GM03348 (cell line): Measurements from ENCODE around the gene ARHGAP6.
A peak's percentile ranks its signal among the peaks of the same experiment; 100 is the strongest.

ENCODE experiments used
- DNase-seq: peaks from one replicate; pipeline ENCODE4 v3.0.0; 2012; ENCODE audit warnings: low spot score

Gene ARHGAP6

DNA sequence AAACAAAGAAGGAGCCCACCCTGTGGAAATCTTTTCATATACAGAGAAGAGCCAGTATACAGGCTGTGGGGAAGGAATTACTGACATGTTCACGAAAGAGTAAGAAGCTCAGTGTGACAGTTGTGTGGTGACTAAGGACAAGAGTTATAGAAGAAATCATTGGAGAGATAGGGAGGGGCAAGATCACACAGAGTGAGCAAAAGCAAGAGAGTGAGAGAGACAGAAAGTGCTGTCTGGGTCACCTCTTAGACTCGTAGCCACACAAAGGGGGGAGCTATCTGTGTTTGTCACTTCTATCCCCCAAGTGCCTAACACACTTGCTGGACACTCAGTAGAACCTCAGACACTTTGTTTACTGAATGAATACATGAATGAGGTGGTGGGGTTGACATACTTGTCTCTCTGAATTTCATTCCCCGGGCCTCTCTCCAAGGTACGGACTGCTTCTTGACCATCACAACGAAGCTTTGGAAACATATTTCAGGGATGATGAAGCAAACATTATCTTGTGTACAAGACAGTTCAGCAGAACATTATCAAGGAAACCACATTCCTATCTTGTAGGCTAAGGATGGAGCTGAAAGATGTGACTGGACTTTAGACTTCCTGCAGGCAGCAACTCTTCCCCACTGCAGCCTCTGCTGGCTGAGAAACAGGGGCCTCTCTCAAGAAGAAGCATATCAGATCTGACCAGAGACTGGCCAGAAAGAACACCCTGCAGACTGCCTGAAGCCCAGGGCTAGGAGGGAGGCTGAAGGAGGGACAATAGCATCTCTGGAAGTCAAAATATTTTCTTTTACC, 204.3 kb downstream of the ARHGAP6 start:
- DNase-seq: peak; percentile 18

DNA sequence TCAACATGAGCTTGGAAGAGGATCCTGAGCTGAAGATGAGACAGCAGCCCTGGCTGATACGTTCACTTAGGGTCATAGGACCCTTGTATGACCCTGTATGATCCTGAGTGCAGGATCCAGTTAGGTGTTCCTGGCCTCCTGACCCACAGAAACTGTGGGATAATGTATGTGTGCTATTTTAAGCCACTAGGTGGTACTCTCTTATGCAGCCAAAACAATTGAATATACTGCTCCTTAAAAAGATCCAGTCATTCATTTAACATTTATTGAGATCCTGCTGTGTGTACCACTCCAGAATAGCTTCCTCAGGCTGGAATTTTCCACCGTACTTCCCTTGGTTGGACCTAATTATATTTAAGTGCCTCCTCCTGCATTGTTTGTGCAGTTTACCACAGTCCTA, 205.4 kb downstream of the ARHGAP6 start:
- no peak for DNase-seq

DNA sequence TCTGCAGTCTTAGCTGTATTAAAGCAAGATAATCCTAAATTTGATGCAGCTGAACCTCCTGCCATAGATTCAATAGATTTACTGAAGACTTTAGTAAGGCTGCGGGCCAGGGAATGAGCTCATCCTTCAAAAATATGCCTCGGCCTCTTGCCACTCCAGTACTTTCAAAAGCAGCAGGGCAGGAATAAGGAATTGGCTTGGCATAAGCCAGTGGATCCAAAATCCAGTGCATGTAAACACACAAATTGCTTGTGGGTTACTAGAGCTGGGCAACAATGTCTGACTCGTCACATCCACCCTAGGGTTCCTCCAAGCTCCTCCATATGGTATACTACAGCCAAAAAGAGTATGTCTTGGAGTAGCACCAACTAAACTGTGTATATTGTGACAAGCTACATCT, 207.6 kb downstream of the ARHGAP6 start:
- DNase-seq: peak; percentile 10

DNA sequence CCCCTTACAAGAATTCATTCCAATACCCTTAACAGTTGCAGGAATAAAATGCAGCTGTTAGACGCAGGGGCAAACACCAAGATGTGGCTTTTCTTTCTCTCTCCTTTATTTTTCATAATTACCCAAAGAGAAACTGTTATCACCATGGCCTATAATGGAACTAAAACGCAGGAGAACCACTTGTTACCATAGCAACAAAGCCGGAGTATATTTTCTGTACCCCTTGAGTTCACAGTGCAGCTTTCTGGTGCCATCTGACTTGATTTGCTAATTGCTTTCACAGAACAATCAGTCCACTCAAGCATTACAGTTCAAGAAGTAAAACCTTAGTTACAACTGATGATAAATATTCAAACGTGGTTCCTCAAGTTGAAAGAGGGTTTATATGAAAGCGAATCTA, 214.6 kb downstream of the ARHGAP6 start:
- DNase-seq: no peak

DNA sequence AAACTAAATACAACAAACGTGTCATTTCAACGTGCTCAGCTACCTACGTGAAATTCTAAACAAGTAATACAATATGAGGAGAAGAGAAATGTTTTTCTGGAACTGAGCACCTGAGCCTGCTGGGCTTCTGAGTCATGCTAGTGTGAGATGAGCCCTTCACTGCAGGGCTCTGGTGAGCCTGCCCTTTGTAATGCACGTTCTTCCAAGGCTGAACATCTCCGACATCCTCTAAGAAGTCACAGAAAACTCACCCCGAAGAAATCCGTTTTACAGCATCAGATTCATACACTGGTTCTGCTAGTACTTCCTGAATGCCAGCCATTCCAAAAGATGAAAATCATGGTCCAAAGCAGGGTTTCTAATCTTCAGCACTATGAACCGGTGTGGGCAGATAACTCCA, 215.4 kb downstream of the ARHGAP6 start:
- no peak for DNase-seq

DNA sequence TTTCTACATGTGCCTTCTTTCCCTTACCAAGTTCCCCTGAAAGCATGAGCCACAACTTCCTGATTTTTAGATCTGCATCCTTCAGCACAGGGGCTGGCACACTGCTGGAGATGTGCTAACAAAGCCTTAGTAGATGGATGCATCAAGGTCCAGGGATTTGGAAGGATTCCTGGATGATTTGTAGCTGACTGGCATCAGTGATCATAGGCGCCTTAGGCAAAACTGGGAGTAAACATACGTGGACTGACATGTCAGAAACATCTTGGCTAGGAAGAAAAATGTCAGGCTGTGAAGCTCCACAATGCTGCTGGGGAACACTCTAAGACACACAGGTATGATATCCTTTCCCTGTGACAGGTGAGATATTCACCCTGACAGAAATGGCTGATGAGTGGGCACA, 216.1 kb downstream of the ARHGAP6 start:
- DNase-seq: no peak

DNA sequence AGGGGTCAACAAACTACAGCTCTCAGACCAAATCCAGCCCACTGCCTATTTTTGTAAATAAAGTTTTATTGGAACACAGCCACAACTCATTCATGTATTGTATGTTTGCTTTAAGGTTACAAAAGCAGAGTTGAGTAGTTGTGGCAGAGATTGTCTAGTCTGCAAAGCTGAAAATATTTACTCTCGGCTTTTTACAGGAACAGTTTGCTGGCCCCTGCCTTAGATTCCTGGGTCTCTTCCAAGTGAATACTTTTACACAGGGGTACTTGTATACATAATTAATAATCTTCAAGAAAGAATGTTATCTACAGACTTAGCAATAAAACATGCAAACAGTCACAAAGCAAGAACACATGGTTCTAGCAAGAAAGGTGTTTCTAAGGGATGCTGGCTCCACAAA, 218.3 kb downstream of the ARHGAP6 start:
- DNase-seq: no peak

DNA sequence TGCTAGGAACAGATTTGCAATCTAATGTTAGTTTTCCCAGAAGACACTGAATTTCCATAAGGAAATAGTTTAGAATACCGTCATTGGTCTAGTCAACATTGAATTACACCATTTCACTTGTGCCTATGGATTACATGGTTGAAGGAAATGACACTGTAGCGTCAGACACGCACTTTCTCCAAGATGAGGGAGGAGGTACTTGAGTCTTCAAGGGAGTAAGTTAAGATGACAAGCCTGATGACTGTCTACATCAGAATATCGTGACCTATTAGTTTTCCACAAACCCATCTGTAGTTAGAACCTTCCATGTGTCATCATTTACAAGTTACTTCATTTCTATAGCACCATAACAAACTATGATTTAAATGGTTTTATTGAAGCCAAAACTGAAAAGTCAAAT, 218.8 kb downstream of the ARHGAP6 start:
- DNase-seq: no peak

DNA sequence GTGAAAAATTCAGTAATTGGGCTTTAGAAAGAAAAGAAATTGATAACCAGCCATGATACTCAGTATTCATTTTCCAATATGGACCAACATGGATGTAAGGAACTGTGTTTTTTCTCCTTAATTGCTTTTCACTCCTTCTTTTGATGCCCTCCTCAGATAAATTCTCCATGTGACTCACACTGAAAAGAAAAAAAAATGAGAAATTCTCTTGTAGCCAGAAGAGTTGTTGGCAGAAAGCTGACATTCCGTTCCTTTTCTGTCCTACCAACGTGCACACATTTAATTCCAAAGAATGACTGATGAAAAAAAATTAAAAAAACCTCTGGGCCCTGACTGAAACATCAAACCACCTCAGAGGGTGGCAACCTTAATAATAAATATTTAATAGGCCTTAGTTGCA, 219.4 kb downstream of the ARHGAP6 start:
- peak; percentile 34 for DNase-seq

DNA sequence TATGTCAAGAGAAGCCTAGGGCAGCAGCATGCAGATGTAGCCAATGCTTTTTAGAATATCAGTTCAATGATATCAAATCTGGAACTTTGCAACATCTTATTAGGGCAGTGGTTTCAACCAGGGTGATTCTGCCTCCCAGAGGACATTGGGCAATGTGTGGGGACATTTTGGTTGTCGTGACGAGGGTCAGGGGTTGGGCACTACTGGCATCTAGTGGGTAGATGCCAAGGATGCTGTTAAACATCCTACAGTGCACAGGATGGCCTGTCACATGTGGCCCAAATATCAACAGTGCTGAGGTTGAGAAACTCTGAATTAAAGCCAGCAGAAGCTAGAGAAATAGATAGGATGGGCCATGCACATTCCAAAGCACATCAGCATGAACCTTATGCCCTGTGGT, 220.2 kb downstream of the ARHGAP6 start:
- DNase-seq: no peak

DNA sequence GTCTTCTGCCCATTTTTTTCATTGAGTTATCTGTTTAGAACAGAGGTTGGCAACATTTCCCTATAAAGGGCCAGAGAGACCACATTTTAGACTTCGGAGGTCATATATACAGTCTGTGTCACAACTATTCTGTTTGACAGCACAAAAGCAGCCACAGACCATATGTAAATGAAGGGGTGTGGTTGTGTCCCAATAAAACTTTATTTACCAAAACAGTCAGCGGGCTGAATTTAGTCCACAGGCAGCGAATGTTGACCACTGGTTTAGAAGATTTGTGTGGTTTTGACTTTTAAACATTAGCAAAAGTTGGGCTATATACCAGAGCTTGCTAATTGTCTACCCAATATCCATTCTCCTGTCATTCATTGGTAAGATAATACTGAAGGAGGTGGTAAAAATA, 221.7 kb downstream of the ARHGAP6 start:
- no peak for DNase-seq

DNA sequence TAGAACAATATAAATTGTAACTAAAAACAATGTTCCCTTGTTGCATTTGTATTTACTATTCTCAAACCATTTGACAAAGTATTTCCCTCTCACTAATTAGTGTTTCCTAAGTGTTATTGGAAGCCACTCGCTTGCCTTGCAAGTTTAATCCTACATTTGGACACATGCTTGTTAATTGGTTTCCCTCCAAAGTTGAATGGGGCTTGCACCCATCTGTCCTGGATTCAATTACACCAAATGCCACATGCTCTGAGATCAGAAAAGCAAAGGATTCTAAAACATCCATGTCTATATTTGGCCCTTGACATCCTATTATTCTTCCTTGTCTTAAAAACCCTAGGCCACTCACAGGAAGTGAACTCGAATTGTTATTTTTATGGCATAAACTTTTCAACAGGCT, 225.9 kb downstream of the ARHGAP6 start:
- DNase-seq: no peak

DNA sequence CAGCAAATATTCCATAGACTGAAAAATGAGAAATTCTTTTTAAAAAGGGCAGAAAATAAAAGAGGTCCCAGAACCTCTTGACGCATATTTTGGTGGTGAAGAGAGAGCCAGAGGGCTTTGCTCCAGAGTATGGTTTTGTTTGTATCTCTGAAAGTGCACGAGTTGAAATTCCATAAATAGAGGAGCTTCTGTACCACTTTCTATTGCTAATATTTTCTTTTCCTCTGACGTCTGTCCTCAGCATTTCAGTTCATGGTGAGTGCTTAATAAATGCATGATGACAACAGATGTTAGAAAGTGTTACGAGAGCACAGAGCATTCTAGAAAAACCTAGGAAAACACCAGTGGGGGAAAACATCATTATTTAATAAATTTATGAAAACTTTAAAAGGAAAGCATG, 227.0 kb downstream of the ARHGAP6 start:
- no peak for DNase-seq

DNA sequence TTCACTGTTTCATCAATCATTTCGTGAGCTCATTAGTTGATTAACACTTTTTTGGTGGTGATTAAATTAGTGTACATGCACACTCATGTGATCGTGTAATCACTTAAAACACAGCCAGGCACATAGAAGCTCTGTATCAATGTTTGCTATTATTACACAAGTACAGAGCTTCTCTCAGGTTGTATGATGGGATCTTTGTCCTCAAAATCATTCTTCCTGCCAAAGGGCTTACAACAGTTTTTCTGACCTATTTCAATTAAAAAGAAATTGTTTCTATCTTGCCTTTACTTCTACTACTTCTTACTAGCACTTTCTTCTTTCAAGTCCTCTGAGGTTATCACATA, 227.4 kb downstream of the ARHGAP6 start:
- DNase-seq: no peak

DNA sequence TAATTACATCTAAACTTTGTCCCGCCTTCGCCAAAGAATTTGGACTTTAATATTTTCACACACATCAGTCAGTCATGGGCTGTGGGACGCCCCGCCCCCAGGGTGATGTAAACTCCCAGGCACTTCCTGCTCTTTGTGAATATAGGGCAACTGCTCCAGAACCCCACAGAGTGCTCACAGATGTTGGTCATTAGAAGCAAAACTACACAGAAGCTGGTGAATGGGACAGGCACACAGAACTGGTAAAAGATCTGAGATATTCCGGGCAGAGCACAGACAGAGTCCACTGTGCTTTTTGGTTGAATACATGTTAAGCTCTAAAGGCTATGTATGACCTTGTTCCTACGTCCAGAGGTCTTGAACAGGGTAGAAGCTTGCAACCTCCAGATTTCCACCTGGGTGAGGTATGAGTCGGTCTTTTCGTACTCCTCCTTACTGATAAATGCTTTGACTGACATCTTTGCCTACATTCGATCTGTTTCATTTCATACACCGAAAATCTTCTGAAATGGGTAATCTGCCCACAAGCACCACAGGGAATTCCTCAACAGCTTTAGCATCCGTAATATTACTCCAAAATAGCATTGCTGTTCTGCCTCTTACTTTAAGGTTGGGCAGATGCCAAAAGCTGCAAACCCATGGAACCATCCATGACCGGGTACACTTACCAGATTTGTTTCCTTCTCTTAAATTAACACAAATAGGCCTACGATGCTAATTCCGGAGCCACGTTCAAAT, 227.9 kb downstream of the ARHGAP6 start:
- DNase-seq: no peak

DNA sequence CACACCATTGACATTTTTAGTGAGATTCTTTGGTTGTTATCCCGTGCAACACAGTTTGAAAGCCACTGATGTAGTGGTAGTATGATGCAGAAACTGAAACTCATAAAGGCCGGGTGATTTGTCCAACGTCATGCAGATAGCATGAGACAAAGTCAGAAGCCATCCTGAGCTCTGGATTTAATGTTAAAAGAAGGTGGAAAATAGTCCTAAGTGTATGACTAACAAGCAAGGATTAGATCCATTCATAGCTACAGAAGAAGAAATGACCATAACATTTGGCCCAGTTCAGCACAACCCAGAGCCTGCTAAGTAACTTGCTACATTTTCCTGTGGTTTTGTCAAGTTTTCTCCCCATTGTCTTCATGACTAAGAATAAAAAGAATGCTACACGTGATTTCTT, 230.2 kb downstream of the ARHGAP6 start:
- peak; percentile 41 for DNase-seq

DNA sequence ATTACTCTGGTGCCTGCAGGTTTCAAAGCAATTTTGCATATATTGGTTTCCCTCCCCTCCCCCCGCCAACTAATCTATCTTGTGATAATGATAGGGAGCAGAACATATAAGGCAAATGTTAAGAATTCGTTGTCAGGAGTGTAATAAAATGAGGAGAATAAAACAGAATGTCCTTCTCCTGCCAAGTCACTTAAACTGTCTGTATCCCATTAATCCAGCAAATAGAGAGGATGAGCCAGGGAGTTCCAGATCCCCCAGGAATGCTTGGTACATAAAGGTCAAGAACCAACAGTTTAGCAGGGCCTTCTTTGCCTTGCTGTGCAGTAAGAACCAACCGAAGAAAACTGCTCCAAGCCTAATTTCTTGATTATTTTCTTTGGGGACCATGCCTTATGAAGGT, 231.1 kb downstream of the ARHGAP6 start:
- DNase-seq: no peak

DNA sequence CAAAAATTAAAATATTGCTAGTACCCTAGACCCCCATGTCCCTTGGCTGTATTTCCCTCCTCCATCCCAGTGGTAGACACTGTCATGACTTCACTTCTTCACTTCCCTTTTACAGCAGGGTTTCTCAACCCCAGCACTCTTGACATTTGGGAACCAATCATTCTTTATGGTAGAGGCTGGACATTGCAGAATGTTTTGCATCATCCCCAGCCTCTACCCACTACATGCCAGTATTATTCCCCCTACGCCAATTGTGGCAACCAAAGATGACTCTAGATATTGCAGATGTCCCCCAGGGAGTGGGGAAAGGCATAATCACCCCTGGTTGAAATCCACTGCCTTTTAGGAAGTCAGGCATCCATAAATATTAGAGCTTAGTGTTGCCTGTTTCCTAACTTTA, 233.9 kb downstream of the ARHGAP6 start:
- DNase-seq: no peak

DNA sequence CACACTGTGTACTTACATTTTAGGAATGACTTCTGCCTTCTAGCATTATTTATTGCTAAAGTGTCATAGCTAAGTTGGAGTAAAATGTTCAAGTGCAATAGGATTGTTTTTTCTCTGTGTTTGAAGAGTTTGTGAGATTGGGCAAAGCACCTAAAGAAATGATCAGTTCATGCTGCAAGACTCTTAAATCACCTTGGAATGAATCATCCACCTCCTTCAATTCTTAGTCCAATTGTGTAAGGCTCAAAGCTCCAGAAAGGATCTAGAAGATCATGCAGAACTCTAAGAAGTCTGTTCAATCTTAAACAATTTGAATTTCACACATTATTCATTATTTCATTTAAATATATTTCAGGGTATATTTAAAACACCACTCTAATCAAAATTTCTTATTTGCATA, 235.4 kb downstream of the ARHGAP6 start:
- no peak for DNase-seq

DNA sequence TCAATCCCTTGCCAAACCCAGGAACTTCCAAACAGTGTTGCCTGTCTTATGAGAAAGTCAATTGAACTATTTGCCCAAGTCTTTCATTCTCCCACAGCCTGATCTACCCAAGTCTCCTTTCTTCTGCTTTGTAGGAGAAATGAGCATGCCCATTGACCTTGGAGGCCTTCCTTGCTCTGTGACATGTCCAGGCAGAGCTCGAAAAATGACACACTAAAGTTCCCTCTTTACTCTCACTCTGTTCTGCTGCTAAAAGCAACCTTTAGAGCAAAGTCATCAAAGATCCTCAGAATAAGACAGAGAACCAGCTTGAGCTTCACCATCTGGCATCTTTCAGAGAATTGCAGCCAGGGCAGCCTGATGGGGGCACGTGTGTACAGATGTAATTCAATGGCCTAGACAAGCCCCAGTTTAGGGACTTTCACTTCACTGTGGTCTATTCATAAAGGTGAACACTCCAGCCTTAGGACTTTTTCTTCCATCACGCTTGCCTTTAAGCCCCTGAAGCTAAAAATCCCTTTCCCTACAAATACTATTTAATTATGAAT, 236.1 kb downstream of the ARHGAP6 start:
- no peak for DNase-seq

DNA sequence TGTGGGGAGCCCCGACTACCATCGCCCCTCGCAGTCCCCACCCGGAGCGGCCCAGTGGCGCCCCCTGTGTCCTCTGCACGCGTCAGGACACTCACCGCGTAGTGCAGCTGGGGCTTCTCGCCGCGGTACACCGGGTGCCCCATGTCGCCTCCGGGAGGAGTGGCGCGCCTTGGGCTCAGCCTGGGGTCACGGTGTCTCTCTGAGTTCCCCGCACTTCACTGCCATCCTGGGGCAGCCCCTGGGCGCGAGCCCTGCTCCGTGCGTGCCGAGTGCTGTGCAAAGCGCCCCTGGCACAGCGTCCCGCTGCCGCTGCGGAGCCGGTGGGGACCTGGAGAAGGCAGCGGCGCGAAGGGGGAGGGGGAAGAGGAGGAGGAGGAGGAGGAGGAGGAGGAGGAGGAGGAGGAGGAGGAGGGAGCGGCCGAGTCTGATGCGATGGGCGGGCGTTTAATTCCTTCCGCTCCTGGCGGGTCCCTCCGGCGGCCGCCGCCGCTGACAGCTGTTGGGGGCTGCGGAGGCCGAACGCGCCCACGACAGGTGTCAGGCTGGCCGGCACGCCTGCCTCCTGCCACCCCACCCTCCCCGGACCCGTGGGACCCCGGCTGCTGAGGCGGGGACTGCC, 238.2 kb downstream of the ARHGAP6 start:
- peak; percentile 39 for DNase-seq

DNA sequence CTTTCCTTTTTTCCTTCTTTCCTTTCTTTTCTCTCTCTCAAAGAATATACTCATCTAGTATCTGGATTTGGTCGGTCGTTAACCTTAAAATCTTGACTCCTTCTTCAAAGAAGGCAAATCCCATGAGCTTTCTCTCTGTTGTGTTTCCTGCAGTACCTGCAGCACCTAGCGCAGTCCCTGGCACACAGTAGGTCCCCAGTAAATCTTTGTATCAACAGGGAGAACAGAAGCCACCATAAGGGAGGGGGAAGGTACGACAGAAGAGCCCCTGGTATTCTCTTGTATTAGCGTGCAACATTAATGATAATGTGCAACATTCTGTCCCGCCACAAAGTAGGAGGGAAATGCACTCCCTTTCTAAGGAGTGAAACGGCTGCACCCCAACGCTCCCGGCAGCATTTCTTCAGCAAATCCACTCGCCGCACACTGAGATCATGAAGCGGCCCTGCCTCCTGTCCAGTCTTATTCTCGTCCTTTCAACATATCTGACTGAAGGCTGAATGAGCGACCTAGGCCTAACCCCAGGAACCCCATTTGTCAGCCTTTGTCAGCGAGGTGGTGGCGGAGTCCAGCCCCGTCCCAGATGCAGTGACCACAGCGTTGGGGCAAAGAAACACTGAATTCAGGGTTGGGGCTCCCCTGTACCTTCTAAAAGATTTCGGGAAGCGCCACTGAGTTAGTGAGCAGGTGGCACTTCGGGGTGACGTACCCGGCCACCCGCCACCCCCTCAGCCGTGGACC, 238.8 kb downstream of the ARHGAP6 start:
- peak; percentile 13 for DNase-seq
